Effector memory CD4-positive, alpha-beta T cell (primary cell): ENCODE measurements around the gene NFASC.

Source experiments
- DNase-seq, 3 donors: peaks; one replicate each; pipeline ENCODE4 v3.0.0-alpha.2; 2020
- H3K27ac ChIP-seq: 2 replicates; pipeline ENCODE4 v1.7.0; 2013; ENCODE audit warnings: mild to moderate bottlenecking, low read length, moderate library complexity; ENCODE audit not compliant: insufficient read depth, poor library complexity, severe bottlenecking
- H3K27me3 ChIP-seq: replicated peaks from 2 replicates; pipeline ENCODE4 v1.7.0; 2013; ENCODE audit warnings: mild to moderate bottlenecking, low read length; ENCODE audit not compliant: insufficient read depth, control insufficient read depth, poor library complexity, severe bottlenecking
- H3K36me3 ChIP-seq: 2 replicates; pipeline ENCODE4 v1.7.0; 2013; ENCODE audit warnings: mild to moderate bottlenecking, low read length, moderate library complexity; ENCODE audit not compliant: control insufficient read depth, insufficient read depth
- H3K4me1 ChIP-seq: 2 replicates; pipeline ENCODE4 v1.7.0; 2013; ENCODE audit warnings: low read length, mild to moderate bottlenecking; ENCODE audit not compliant: control insufficient read depth, insufficient read depth, poor library complexity, severe bottlenecking
- H3K4me3 ChIP-seq: 2 replicates; pipeline ENCODE4 v1.7.0; 2013; ENCODE audit warnings: low read length, low read depth, mild to moderate bottlenecking; ENCODE audit not compliant: insufficient read depth, poor library complexity, severe bottlenecking
- H3K9me3 ChIP-seq: 2 replicates; pipeline ENCODE4 v1.7.0; 2013; ENCODE audit warnings: mild to moderate bottlenecking, low read length, moderate library complexity; ENCODE audit not compliant: control insufficient read depth

Gene NFASC

DNA sequence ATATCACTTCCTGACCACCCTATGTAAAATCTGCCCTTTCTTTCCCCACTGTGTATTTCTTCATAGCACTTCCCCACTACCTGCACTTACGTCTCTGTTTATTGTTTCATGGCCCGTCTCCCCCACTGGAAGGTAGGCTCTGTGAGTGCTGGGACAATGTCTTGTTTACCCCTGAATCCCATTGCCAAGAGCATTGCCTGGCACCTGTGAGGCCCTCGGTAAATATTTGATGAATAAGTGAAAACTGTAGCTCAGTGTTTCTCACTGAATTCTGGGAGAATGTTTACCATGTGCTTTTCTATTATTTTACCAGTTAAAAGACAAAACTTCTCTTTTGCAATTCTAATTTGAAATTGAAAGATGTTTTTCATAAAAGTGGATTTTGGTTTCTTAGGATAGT lies 11.8 kb downstream of the NFASC start:
- Histone ChIP-seq H3K4me1 (no peaks in the 10 kb centered on the region), H3K27me3 (no peaks in the 10 kb centered on the region)

DNA sequence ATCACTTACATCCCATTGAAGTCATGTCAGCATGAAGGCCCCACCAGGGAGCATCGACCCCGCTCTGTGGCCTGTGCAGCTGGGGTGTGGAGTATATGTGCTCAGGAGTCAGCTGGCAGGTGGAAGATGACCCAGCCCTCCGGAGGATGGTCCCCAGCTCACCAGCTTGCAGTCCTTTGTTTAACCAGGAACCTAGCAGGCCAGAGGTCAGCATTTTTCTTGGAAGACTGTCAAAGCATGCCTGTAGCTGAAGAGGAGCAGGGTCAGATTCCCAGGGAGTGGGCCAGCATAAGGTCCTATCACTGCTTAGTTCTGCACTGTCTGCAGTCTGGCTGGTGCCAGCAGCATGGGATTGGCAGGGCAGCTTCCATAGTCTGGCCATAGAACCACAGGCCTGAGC lies 12.7 kb downstream of the NFASC start:
- Histone ChIP-seq H3K4me3 (no peak overlapping the region), H3K27ac (no peak overlapping the region), H3K27me3 (no peaks in the 10 kb centered on the region), H3K36me3 (no peaks in the 10 kb centered on the region), H3K4me1 (no peaks in the 10 kb centered on the region), H3K9me3 (no peaks in the 10 kb centered on the region)
- DNase-seq = no peak

More for the DNA sequence above, 11.8 kb downstream of the NFASC start:
- Histone ChIP-seq H3K36me3 (no peaks in the 10 kb centered on the region), H3K27ac (no peak overlapping the region), H3K9me3 (no peaks in the 10 kb centered on the region), H3K4me3 (no peak overlapping the region)
- no peak for DNase-seq

DNA sequence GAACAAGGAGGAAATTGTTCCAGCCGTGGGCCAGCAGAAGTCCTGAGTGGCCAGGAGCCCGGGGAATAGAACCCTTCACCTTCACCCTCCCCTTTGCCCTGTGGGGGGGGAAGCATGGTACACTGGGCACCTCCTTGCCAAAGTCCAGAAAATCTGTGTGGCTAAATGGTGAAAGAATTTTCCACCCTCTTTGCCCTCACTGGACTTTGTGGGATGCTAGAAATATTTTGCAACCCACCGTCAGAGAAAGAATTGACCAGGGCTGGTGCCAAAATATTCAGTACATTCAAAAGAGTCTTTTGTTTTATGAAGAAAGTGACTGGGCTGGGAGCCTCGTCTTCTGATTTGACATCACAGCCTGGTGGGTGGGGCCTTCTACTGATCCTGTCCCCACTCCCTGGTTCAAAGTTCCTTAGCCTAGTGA lies 14.6 kb downstream of the NFASC start:
- no peak for DNase-seq
- Histone ChIP-seq H3K4me3 (no peak overlapping the region), H3K27me3 (no peaks in the 10 kb centered on the region)

GRCh38 chr1:204885790-204886189 lies 15.1 kb downstream of the NFASC start:
- H3K4me3 ChIP-seq = no peak overlapping the region
- no peaks in the 10 kb centered on the region for H3K36me3 ChIP-seq
- H3K9me3 ChIP-seq = no peaks in the 10 kb centered on the region
- no peak for DNase-seq
- no peak overlapping the region for H3K27ac ChIP-seq
- H3K27me3 ChIP-seq = no peaks in the 10 kb centered on the region
- H3K4me1 ChIP-seq = no peaks in the 10 kb centered on the region

More for the DNA sequence above, 14.6 kb downstream of the NFASC start:
- H3K9me3 ChIP-seq = no peaks in the 10 kb centered on the region
- H3K4me1 ChIP-seq = no peaks in the 10 kb centered on the region
- no peak overlapping the region for H3K27ac ChIP-seq
- no peaks in the 10 kb centered on the region for H3K36me3 ChIP-seq

DNA sequence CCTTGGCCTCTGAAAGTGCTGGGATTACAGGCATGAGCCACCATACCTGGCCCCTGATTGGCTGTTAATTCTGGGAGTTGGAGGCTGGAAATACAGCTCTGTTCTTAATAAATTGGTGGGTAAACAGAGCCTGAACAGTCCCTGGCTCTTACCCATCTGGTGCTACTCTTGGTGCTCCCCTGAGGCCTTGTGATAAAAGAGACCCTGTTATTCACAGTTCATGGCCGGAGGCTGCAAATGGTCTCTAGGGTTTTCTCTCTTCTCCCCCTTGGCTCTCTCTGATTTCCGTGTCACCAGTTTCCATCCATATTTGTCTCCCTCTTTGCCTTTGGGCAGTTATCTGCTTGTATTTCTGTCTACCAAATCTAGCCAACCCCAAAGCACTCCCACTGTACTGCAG lies 17.2 kb downstream of the NFASC start:
- Histone ChIP-seq H3K27ac (no peak overlapping the region), H3K4me3 (no peak overlapping the region), H3K9me3 (no peaks in the 10 kb centered on the region), H3K27me3 (no peaks in the 10 kb centered on the region), H3K36me3 (no peaks in the 10 kb centered on the region), H3K4me1 (no peaks in the 10 kb centered on the region)
- DNase-seq = no peak

DNA sequence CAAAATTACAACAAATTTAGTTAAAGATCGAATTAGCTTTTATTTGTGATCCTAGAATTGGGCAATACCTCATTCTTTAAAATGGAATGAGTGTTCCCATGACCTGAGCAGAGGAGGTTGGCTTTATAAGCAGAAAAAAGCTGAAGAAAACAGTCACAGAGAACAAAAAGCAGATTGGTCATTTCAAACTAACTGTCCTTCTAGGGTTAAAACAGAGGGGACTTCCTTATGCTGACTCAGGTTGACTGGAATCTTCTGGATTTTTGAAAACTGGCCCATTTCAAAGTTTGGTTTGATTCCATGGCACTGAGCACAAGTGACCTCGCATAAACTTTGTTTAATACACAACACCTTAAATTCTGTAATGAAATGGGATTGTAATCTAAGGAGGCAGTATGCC lies 17.6 kb downstream of the NFASC start:
- Histone ChIP-seq H3K9me3 (no peaks in the 10 kb centered on the region), H3K36me3 (no peaks in the 10 kb centered on the region), H3K4me1 (no peaks in the 10 kb centered on the region), H3K27me3 (no peaks in the 10 kb centered on the region), H3K4me3 (no peak overlapping the region), H3K27ac (no peak overlapping the region)
- no peak for DNase-seq

DNA sequence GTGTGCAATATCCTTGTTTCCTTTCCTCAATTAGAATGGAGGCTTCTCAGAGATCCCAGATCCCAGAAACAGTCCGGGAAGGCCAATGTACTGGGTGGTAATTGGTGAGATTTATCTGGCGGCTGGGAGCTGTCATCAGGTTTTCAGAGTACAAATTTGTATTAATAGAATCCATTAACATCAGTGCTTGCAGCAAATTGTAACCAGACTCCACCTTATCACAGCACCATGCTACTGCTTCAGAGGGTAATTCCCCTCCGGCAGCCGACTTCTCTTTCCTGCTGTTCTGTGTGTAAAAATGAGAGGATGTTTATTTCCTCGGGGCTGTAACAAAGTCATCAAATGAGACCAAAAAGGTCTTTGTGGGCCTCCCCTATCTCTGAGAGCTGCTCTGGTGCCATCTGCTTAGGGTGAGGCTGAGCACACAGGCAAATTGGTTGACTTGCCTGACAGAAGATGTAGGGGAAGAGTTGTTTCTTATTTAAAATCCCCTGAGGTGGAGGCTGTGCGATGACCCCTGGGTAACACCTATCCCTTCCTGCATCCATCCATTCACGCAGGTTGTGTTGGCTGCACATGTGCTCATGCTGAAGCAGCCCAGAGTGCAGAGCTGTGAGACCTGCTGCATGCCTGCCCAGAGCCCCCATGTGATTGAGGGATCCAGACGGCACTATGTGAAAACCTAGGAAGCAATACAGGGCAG lies 19.2 kb downstream of the NFASC start:
- H3K9me3 ChIP-seq = no peaks in the 10 kb centered on the region
- H3K36me3 ChIP-seq = no peaks in the 10 kb centered on the region
- peaks cover 2% of the 10 kb centered on the region for H3K27me3 ChIP-seq
- H3K4me1 ChIP-seq = no peaks in the 10 kb centered on the region
- H3K4me3 ChIP-seq = no peak overlapping the region
- DNase-seq = no peak
- no peak overlapping the region for H3K27ac ChIP-seq

GRCh38 chr1:204891860-204892259 lies 21.2 kb downstream of the NFASC start:
- no peak overlapping the region for H3K27ac ChIP-seq
- no peaks in the 10 kb centered on the region for H3K36me3 ChIP-seq
- H3K4me3 ChIP-seq = no peak overlapping the region
- no peaks in the 10 kb centered on the region for H3K9me3 ChIP-seq
- H3K27me3 ChIP-seq = peaks cover 5% of the 10 kb centered on the region
- no peaks in the 10 kb centered on the region for H3K4me1 ChIP-seq
- no peak for DNase-seq

DNA sequence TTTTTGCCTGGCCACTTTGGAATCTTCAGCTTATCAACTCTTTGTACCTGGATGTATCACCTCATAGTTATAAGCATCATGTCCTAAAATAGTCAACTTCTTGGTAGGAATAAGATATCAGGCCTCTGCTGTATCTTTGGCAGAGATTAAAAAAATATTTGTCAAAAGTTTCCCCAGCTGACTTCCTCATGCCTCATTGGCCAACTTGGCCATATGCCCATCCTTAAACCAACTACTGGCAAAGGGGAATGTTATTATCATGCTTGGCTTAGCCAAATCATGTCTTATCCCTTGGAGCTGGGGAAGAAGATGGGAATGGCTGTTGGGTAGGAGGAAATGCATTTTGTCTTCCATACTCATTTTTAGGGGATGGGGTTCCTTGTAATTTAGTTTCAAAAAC lies 23.4 kb downstream of the NFASC start:
- H3K27ac ChIP-seq = no peak overlapping the region
- no peaks in the 10 kb centered on the region for H3K9me3 ChIP-seq
- no peak for DNase-seq
- peaks cover 8% of the 10 kb centered on the region for H3K27me3 ChIP-seq
- H3K4me1 ChIP-seq = no peaks in the 10 kb centered on the region
- H3K4me3 ChIP-seq = no peak overlapping the region
- no peaks in the 10 kb centered on the region for H3K36me3 ChIP-seq

- no peak for DNase-seq
- Histone ChIP-seq H3K36me3 (no peaks in the 10 kb centered on the region), H3K27me3 (peaks cover 8% of the 10 kb centered on the region), H3K27ac (no peak overlapping the region), H3K4me3 (no peak overlapping the region), H3K4me1 (no peaks in the 10 kb centered on the region), H3K9me3 (no peaks in the 10 kb centered on the region)
Measured at GRCh38 chr1:204894606-204895005, 23.9 kb downstream of the NFASC start.
